Measurements from ENCODE around the gene LYSMD2.

Gene LYSMD2

GRCh38 chr15:51718746-51719145 is 18.7 kb downstream of the LYSMD2 start:
- DNase-seq (ENCODE audit: low read depth): no peak

- DNase-seq (ENCODE audit: low read depth): no peak
These were observed 19.2 kb downstream of the LYSMD2 start for GRCh38 chr15:51718219-51718618.

- DNase-seq (ENCODE audit: low read depth): no peak
These were observed 22.5 kb downstream of the LYSMD2 start for GRCh38 chr15:51714911-51715310.

GRCh38 chr15:51714162-51714561 is 23.3 kb downstream of the LYSMD2 start:
- DNase-seq (ENCODE audit: low read depth): no peak

GRCh38 chr15:51709031-51709430 is 28.4 kb downstream of the LYSMD2 start:
- DNase-seq (ENCODE audit: low read depth): no peak

- no peak for DNase-seq (ENCODE audit: low read depth)
These were observed 29.4 kb downstream of the LYSMD2 start for GRCh38 chr15:51708013-51708412.

- no peak for DNase-seq (ENCODE audit: low read depth)
These were observed 30.4 kb downstream of the LYSMD2 start for GRCh38 chr15:51706926-51707608.

GRCh38 chr15:51706291-51706690 is 31.2 kb downstream of the LYSMD2 start:
- DNase-seq (ENCODE audit: low read depth): no peak

- DNase-seq (ENCODE audit: low read depth): no peak
These were observed 34.7 kb downstream of the LYSMD2 start for GRCh38 chr15:51702710-51703109.

GRCh38 chr15:51699373-51699772 is 38.1 kb downstream of the LYSMD2 start:
- DNase-seq (ENCODE audit: low read depth): no peak

- DNase-seq (ENCODE audit: low read depth): no peak
These were observed 40.3 kb downstream of the LYSMD2 start for GRCh38 chr15:51697163-51697562.

- DNase-seq (ENCODE audit: low read depth): no peak
These were observed 40.9 kb downstream of the LYSMD2 start for GRCh38 chr15:51696566-51696965.

GRCh38 chr15:51692154-51692553 is 45.3 kb downstream of the LYSMD2 start:
- no peak for DNase-seq (ENCODE audit: low read depth)

- DNase-seq (ENCODE audit: low read depth): no peak
These were observed 48.6 kb downstream of the LYSMD2 start for GRCh38 chr15:51688863-51689262.

- no peak for DNase-seq (ENCODE audit: low read depth)
These were observed 49.9 kb downstream of the LYSMD2 start for GRCh38 chr15:51687565-51687964.

GRCh38 chr15:51681303-51681963 is 56.0 kb downstream of the LYSMD2 start, which contains the start of gene SCG3:
TSS of gene SCG3 (plus strand) at chr15:51681503. CDS start at chr15:51681756, 253 bp downstream.
- DNase-seq (ENCODE audit: low read depth): no peak

- DNase-seq (ENCODE audit: low read depth): no peak
These were observed 57.1 kb downstream of the LYSMD2 start for GRCh38 chr15:51680321-51680720.

- no peak for DNase-seq (ENCODE audit: low read depth)
These were observed 59.4 kb downstream of the LYSMD2 start for GRCh38 chr15:51678096-51678495.

- no peak for DNase-seq (ENCODE audit: low read depth)
These were observed 60.0 kb downstream of the LYSMD2 start for GRCh38 chr15:51677452-51677851.

- DNase-seq (ENCODE audit: low read depth): no peak
These were observed 60.4 kb downstream of the LYSMD2 start for GRCh38 chr15:51677021-51677420.

- no peak for DNase-seq (ENCODE audit: low read depth)
These were observed 62.2 kb downstream of the LYSMD2 start for GRCh38 chr15:51675234-51675633.

All from GM04503 (cell line).